ENCODE results near the gene LNX1.

DNA sequence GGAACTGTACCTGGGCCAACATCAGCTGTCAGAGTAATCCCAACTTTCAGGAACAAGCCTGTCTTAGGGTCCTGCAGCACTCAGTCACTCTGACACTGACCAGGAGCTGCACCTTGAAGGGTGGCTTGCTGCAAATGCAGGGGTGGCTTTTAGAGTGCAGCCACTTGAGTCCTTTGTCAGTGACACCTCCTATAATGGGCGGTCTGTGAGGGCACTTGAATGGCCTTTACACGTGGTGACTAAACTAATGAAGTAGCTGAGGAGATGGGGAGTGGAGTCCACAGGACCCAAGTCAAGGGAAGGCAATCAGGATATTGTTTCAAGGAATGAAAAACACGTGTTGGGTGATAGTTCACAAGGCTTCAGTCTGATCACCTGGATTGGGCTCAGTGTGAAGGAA, 11.1 kb upstream of the LNX1 start:
- no peak for TF ChIP-seq CBX2 (IDR thresholded peaks at IDR 0.05; ENCODE audit: borderline replicate concordance, low read depth)
- TF ChIP-seq, protein P1, sequence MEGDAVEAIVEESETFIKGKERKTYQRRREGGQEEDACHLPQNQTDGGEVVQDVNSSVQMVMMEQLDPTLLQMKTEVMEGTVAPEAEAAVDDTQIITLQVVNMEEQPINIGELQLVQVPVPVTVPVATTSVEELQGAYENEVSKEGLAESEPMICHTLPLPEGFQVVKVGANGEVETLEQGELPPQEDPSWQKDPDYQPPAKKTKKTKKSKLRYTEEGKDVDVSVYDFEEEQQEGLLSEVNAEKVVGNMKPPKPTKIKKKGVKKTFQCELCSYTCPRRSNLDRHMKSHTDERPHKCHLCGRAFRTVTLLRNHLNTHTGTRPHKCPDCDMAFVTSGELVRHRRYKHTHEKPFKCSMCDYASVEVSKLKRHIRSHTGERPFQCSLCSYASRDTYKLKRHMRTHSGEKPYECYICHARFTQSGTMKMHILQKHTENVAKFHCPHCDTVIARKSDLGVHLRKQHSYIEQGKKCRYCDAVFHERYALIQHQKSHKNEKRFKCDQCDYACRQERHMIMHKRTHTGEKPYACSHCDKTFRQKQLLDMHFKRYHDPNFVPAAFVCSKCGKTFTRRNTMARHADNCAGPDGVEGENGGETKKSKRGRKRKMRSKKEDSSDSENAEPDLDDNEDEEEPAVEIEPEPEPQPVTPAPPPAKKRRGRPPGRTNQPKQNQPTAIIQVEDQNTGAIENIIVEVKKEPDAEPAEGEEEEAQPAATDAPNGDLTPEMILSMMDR (IDR thresholded peaks at IDR 0.05): no peak
- TF ChIP-seq, protein P2, sequence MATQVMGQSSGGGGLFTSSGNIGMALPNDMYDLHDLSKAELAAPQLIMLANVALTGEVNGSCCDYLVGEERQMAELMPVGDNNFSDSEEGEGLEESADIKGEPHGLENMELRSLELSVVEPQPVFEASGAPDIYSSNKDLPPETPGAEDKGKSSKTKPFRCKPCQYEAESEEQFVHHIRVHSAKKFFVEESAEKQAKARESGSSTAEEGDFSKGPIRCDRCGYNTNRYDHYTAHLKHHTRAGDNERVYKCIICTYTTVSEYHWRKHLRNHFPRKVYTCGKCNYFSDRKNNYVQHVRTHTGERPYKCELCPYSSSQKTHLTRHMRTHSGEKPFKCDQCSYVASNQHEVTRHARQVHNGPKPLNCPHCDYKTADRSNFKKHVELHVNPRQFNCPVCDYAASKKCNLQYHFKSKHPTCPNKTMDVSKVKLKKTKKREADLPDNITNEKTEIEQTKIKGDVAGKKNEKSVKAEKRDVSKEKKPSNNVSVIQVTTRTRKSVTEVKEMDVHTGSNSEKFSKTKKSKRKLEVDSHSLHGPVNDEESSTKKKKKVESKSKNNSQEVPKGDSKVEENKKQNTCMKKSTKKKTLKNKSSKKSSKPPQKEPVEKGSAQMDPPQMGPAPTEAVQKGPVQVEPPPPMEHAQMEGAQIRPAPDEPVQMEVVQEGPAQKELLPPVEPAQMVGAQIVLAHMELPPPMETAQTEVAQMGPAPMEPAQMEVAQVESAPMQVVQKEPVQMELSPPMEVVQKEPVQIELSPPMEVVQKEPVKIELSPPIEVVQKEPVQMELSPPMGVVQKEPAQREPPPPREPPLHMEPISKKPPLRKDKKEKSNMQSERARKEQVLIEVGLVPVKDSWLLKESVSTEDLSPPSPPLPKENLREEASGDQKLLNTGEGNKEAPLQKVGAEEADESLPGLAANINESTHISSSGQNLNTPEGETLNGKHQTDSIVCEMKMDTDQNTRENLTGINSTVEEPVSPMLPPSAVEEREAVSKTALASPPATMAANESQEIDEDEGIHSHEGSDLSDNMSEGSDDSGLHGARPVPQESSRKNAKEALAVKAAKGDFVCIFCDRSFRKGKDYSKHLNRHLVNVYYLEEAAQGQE (IDR thresholded peaks at IDR 0.05): no peak
- TF ChIP-seq EP300 (IDR thresholded peaks at IDR 0.05): no peak
- TF ChIP-seq POLR2A (IDR thresholded peaks at IDR 0.05; ENCODE audit: low read length): no peak
- TF ChIP-seq, protein P3, sequence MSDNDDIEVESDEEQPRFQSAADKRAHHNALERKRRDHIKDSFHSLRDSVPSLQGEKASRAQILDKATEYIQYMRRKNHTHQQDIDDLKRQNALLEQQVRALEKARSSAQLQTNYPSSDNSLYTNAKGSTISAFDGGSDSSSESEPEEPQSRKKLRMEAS (IDR thresholded peaks at IDR 0.05): no peak
- TF ChIP-seq TP53 (CRISPR knock-in tag; IDR thresholded peaks at IDR 0.05): no peak
- no peak for TF ChIP-seq GATA3 (IDR thresholded peaks at IDR 0.05; ENCODE audit: borderline replicate concordance)
- no peak for TF ChIP-seq POLR2AphosphoS2 (conservative IDR thresholded peaks at IDR 0.05; ENCODE audit: low read length)
- no peak for TF ChIP-seq JUNB (IDR thresholded peaks at IDR 0.05)
- no peak for TF ChIP-seq HDAC2 (IDR thresholded peaks at IDR 0.05)
